SK-N-SH (cell line): ENCODE measurements around the gene TSPYL1.

Experiments used
- POLR2AphosphoS5 ChIP-seq: IDR thresholded peaks from 2 replicates; pipeline ENCODE4 v1.6.1; 2012; ENCODE audit warnings: low read depth, low read length
- RAD21 ChIP-seq: IDR thresholded peaks from 2 replicates; pipeline ENCODE4 v1.6.1; 2012; ENCODE audit warnings: mild to moderate bottlenecking, low read length
- TF ChIP-seq, protein P1 (sequence below): IDR thresholded peaks from 2 replicates; pipeline ENCODE4 v1.6.1; 2012; ENCODE audit warnings: mild to moderate bottlenecking, low read depth, low read length, moderate library complexity

DNA sequence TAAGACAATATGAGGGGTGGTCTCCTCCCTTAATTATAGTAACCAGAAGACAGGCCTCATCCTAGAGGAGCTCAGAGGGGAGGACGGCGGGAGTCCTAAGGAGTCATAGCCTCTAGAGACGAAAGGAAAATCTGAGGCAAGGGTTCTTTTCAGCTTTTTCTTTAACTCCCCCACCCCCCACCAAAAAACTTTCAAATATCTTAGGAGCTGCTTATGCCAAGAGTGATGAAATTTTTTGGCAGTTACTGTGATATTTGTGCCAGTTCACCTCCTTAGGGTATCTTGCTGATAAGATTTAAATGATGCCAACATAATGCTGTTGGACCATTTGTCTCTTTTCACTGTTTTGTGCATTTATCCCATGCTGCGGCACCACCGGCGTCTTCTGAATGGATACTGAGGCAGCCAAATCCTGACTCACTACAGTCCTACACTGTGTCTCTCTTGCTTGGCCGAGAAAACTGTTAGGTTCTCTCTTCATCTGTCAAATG is 46.5 kb upstream of the TSPYL1 start:
- TF ChIP-seq, protein P1, sequence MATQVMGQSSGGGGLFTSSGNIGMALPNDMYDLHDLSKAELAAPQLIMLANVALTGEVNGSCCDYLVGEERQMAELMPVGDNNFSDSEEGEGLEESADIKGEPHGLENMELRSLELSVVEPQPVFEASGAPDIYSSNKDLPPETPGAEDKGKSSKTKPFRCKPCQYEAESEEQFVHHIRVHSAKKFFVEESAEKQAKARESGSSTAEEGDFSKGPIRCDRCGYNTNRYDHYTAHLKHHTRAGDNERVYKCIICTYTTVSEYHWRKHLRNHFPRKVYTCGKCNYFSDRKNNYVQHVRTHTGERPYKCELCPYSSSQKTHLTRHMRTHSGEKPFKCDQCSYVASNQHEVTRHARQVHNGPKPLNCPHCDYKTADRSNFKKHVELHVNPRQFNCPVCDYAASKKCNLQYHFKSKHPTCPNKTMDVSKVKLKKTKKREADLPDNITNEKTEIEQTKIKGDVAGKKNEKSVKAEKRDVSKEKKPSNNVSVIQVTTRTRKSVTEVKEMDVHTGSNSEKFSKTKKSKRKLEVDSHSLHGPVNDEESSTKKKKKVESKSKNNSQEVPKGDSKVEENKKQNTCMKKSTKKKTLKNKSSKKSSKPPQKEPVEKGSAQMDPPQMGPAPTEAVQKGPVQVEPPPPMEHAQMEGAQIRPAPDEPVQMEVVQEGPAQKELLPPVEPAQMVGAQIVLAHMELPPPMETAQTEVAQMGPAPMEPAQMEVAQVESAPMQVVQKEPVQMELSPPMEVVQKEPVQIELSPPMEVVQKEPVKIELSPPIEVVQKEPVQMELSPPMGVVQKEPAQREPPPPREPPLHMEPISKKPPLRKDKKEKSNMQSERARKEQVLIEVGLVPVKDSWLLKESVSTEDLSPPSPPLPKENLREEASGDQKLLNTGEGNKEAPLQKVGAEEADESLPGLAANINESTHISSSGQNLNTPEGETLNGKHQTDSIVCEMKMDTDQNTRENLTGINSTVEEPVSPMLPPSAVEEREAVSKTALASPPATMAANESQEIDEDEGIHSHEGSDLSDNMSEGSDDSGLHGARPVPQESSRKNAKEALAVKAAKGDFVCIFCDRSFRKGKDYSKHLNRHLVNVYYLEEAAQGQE = no peak
- TF ChIP-seq POLR2AphosphoS5 = no peak
- no peak for TF ChIP-seq RAD21
